Keratinocyte (primary cell): ENCODE measurements around the gene TSTD1. TPM values are rescaled to one million over a fixed set of nuclear protein-coding genes. Genes with fewer than 3 reads are reported as not detected.

ENCODE experiments used
- DNase-seq: peaks from one replicate; pipeline ENCODE4 v3.0.0-alpha.2; 2011; ENCODE audit warnings: low read depth, missing footprints, low spot score
- FAIRE-seq: peaks from 2 replicates; lab custom pipeline; 2011; peaks lifted over from hg19 to GRCh38; lab: Jason Lieb, UNC
- H2AFZ ChIP-seq: 2 replicates; pipeline ENCODE4 v1.6.0; 2012; ENCODE audit warnings: low read length, control low read depth, inconsistent platforms; ENCODE audit not compliant: control insufficient read depth
- H3K27ac ChIP-seq: 2 replicates; pipeline ENCODE4 v1.5.1; 2011; ENCODE audit warnings: low read length; ENCODE audit not compliant: control insufficient read depth, insufficient read depth
- H3K27me3 ChIP-seq: 3 replicates; pipeline ENCODE4 v1.6.0; 2011; ENCODE audit warnings: low read length; ENCODE audit not compliant: control insufficient read depth, insufficient read depth; ENCODE audit errors: extremely low read depth
- H3K36me3 ChIP-seq, 2 experiments: 2 replicates in 1 of 2; 3 replicates in 1 of 2; pipeline ENCODE4 v1.5.1; 2011; ENCODE audit warnings: low read length in 2 of 2, mild to moderate bottlenecking in 1 of 2; ENCODE audit not compliant: control insufficient read depth in 2 of 2, insufficient read depth in 2 of 2; ENCODE audit errors: extremely low read depth in 1 of 2
- H3K4me1 ChIP-seq: 3 replicates; pipeline ENCODE4 v1.5.1; 2011; ENCODE audit warnings: low read length; ENCODE audit not compliant: control insufficient read depth, insufficient read depth; ENCODE audit errors: extremely low read depth
- H3K4me2 ChIP-seq: 3 replicates; pipeline ENCODE4 v1.6.0; 2011; ENCODE audit warnings: low read depth, low read length; ENCODE audit not compliant: control insufficient read depth, insufficient read depth; ENCODE audit errors: extremely low read depth
- H3K4me3 ChIP-seq, 3 experiments: fragments of 200-600 bp in 1 of 3; sonication (generic) in 1 of 3; 2 replicates in 2 of 3; 3 replicates in 1 of 3; pipeline ENCODE4 v1.5.1; 2011 to 2016; ENCODE audit warnings: low read length in 3 of 3, mild to moderate bottlenecking in 3 of 3, control low read depth in 2 of 3, inconsistent platforms in 1 of 3, low read depth in 1 of 3, mixed read lengths in 1 of 3, mixed run types in 1 of 3, moderate library complexity in 1 of 3; ENCODE audit not compliant: control insufficient read depth in 2 of 3, insufficient read depth in 2 of 3; ENCODE audit errors: extremely low read depth in 1 of 3
- H3K79me2 ChIP-seq: 2 replicates; pipeline ENCODE4 v1.6.0; 2012; ENCODE audit warnings: low read length; ENCODE audit not compliant: control insufficient read depth, insufficient read depth
- H3K9ac ChIP-seq: 3 replicates; pipeline ENCODE4 v1.6.0; 2011; ENCODE audit warnings: low read length; ENCODE audit not compliant: control insufficient read depth, insufficient read depth; ENCODE audit errors: extremely low read depth
- H3K9me1 ChIP-seq: 3 replicates; pipeline ENCODE4 v1.6.0; 2011; ENCODE audit warnings: low read length; ENCODE audit not compliant: control insufficient read depth, insufficient read depth; ENCODE audit errors: extremely low read depth
- H3K9me3 ChIP-seq: 2 replicates; pipeline ENCODE4 v1.5.1; 2012; ENCODE audit warnings: low read depth, low read length; ENCODE audit not compliant: control insufficient read depth
- H4K20me1 ChIP-seq: 3 replicates; pipeline ENCODE4 v1.6.0; 2011; ENCODE audit warnings: low read length; ENCODE audit not compliant: control insufficient read depth, insufficient read depth; ENCODE audit errors: extremely low read depth
- CTCF ChIP-seq, 3 experiments: IDR thresholded peaks in 1 of 3; conservative IDR thresholded peaks in 1 of 3; optimal IDR thresholded peaks in 1 of 3; 2 replicates in 2 of 3; 3 replicates in 1 of 3; pipeline versions ENCODE3 to v1.5.1; 2011; ENCODE audit warnings: low read length in 3 of 3, mild to moderate bottlenecking in 3 of 3, moderate library complexity in 2 of 3, control low read depth in 1 of 3, inconsistent platforms in 1 of 3; ENCODE audit not compliant: insufficient read depth in 2 of 3; ENCODE audit errors: extremely low read depth in 1 of 3
- EZH2 ChIP-seq: IDR thresholded peaks from one replicate; pipeline ENCODE4 v1.6.1; 2012; ENCODE audit warnings: inconsistent platforms, mild to moderate bottlenecking, low read length, moderate library complexity
- dilution Hi-C: fragments of 300-500 bp; cut with MboI; formaldehyde crosslinking; loops from one replicate; pipeline ENCODE4 v1.7.0; 2020; ENCODE audit warnings: low sequenced_read_pairs; ENCODE audit not compliant: extremely low pct_ligation_motif_present
- polyA plus RNA-seq, 5 experiments: library from polyadenylated mRNA; depleted of rRNA in 3 of 5; stranded (reverse) in 3 of 5; stranded (forward) in 1 of 5; unstranded in 1 of 5; fragments of >200 nt; gene quantifications; 1 replicate in 1 of 5; 2 replicates in 3 of 5; 3 replicates in 1 of 5; pipeline versions ENCODE4 v1.2.1 to v1.2.3, GENCODE V29; 2011 to 2012; ENCODE audit warnings: missing spikeins in 2 of 5, low read depth in 1 of 5, low replicate concordance in 1 of 5

The TSTD1 gene
- polyA plus RNA-seq, 1 donor (not counting 4 experiments of a cell fraction or from before 2014, with no cell fraction given), result 106 TPM

- Histone ChIP-seq H3K79me2 (no peaks in the 10 kb centered on the region), H3K4me1 (peaks cover 38% of the 10 kb centered on the region), H3K27ac (no peak overlapping the region), H2AFZ (no peak overlapping the region), H3K9ac (no peak overlapping the region), H4K20me1 (no peaks in the 10 kb centered on the region), H3K9me3 (no peaks in the 10 kb centered on the region), H3K36me3 (no peaks in the 10 kb centered on the region), H3K4me2 (no peak overlapping the region), H3K4me3 (no peak overlapping the region), H3K9me1 (peaks cover 2% of the 10 kb centered on the region), H3K27me3 (no peaks in the 10 kb centered on the region)
- dilution Hi-C loops, result no loop called here
- no peak for DNase-seq
- no peak for FAIRE-seq
- TF ChIP-seq EZH2 (no peak), CTCF (optimal IDR thresholded peaks at IDR 0.05 in 1 of 3, IDR thresholded peaks at IDR 0.05 in 1 of 3, conservative IDR thresholded peaks at IDR 0.05 in 1 of 3; ENCODE audit: extremely low read depth in 1 of 3, insufficient read depth in 2 of 3, low read length in 3 of 3) (no peak)
Measured at GRCh38 chr1:161077426-161077825, 38.7 kb upstream of the TSTD1 start.

GRCh38 chr1:161076410-161076809 lies 37.6 kb upstream of the TSTD1 start:
- H3K4me3 ChIP-seq, result no peak overlapping the region
- no peak overlapping the region for H2AFZ ChIP-seq
- H3K4me2 ChIP-seq, result no peak overlapping the region
- no peaks in the 10 kb centered on the region for H3K27me3 ChIP-seq
- H3K9me1 ChIP-seq, result peaks cover 2% of the 10 kb centered on the region
- peak; percentile 75 for FAIRE-seq
- H3K4me1 ChIP-seq, result peaks cover 32% of the 10 kb centered on the region
- TF ChIP-seq EZH2, result no peak
- TF ChIP-seq CTCF (optimal IDR thresholded peaks at IDR 0.05 in 1 of 3, IDR thresholded peaks at IDR 0.05 in 1 of 3, conservative IDR thresholded peaks at IDR 0.05 in 1 of 3; ENCODE audit: extremely low read depth in 1 of 3, insufficient read depth in 2 of 3, low read length in 3 of 3), result no peak
- no peak overlapping the region for H3K9ac ChIP-seq
- DNase-seq, result no peak
- no peaks in the 10 kb centered on the region for H4K20me1 ChIP-seq
- H3K36me3 ChIP-seq, result no peaks in the 10 kb centered on the region
- dilution Hi-C loops, result no loop called here
- H3K79me2 ChIP-seq, result no peaks in the 10 kb centered on the region
- H3K27ac ChIP-seq, result no peak overlapping the region
- H3K9me3 ChIP-seq, result no peaks in the 10 kb centered on the region
